DMS114 treated with DMSO at 0.1 percent for 48 hours (cell line): ENCODE results near the gene UNC5B.

Experiments used
- DNase-seq: peaks from one replicate; lab custom pipeline; 2025; ENCODE audit not compliant: unreplicated experiment; lab: John Stamatoyannopoulos, UW

The UNC5B gene

GRCh38 chr10:71280216-71280615 is 67.8 kb downstream of the UNC5B start:
- DNase-seq, result no peak

- no peak for DNase-seq
Observed at GRCh38 chr10:71280825-71281224, 68.5 kb downstream of the UNC5B start.

GRCh38 chr10:71281646-71282322 is 69.4 kb downstream of the UNC5B start:
- no peak for DNase-seq

- DNase-seq, result no peak
Observed at GRCh38 chr10:71282323-71282680, 69.9 kb downstream of the UNC5B start.

- DNase-seq, result no peak
Observed at GRCh38 chr10:71283410-71283809, 71.0 kb downstream of the UNC5B start.

DNA sequence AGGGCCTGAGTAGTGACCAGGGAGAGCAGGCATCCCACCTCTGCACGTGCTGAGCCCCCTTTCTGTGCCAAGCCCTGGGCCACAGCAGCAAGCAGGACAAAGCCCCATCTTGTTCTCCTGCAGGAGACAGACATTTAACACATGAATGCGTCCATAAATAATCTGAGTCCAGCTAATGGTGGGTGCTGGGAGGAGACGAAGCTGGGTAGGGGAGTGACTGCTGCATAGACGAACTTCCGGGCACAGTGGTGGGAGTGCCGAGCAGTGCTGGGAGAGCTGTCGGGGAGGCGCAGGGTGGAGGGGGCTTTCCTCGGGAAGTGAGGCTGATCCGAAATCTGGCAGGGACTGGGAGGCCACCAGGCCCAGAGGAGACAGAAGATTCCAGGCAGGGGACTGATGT is 71.5 kb downstream of the UNC5B start:
- no peak for DNase-seq

GRCh38 chr10:71284544-71285179 is 72.3 kb downstream of the UNC5B start:
- DNase-seq, result no peak

GRCh38 chr10:71285180-71285545 is 72.8 kb downstream of the UNC5B start:
- peak; percentile 17 for DNase-seq

GRCh38 chr10:71285986-71286385 is 73.6 kb downstream of the UNC5B start:
- no peak for DNase-seq

DNA sequence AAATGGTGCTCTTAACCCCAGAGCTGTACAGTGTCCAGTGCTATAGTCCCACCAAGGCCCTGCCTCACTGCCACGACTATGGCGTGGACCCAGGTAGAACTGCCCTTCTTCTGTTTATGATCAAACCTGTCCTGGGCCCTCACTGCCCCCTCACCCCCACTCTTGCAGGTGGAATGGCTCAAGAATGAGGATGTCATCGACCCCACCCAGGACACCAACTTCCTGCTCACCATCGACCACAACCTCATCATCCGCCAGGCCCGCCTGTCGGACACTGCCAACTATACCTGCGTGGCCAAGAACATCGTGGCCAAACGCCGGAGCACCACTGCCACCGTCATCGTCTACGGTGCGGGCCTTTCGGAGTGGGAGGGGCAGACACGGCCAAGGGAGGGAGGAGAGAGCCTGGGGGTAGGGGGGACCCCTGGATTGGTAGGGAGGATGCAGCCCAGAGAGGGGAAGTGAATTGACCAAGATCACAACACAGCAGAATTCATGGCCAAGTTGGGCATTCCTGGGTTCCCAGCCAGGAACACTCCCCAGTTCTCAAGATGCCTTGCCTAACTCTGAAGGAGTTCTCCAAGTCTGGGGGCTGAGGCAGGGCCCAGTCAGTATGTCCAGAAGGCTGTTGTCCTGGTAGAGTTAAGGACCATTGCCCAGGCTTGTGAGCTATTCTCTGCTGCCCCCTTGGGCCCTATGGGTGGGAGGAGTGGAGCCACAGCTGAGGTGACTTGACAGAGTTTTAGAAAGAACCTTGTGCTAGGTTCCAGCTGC is 74.3 kb downstream of the UNC5B start:
- no peak for DNase-seq

GRCh38 chr10:71287456-71287855 is 75.1 kb downstream of the UNC5B start:
- DNase-seq, result no peak

DNA sequence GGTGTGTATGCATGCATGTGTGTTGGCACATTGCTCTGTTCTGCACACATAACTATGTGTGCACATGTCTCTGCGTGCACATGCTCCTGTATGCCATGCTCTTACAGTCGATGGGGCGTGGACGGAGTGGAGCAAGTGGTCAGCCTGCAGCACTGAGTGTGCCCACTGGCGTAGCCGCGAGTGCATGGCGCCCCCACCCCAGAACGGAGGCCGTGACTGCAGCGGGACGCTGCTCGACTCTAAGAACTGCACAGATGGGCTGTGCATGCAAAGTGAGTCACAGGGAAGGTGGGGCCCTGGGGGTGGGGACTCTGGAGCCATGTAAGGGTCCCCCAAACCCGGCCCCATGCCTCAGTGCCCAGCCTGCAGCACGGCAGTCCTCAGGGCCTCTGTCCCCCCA is 76.1 kb downstream of the UNC5B start:
- no peak for DNase-seq

DNA sequence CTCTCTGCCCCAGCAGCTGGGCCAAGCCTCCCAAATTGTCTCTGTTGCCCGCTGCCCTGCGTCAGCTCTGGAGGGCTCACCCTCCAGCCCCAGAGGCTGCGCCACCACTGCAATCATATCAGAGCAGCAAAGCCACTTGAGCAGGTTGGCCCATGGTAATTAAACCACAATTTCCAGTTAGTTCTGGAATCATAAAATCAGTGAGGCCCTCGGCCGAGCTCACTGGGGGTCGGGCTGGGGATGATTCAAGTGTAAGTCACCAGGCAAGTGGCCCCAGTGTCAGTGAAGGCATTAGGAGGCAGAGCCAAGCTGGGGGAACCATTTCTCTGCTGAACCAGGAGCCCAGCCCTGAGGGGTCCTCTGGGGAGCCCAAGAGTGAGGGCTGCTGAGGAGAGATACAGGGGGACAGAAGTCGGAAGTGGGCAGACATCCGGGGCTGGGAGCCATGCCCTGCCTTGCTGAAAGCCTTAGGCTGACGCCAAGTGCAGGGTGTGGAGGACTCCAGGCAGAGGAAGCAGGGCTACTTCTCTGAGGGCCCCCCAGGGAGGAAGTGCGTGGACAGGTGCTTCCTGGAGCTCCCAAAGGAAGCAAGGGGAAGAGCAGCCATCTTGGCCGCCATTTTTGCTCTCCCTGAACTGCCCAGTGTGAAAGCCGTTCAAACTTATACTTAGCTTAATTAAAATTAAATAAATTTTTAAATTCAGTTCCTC is 77.2 kb downstream of the UNC5B start:
- no peak for DNase-seq

DNA sequence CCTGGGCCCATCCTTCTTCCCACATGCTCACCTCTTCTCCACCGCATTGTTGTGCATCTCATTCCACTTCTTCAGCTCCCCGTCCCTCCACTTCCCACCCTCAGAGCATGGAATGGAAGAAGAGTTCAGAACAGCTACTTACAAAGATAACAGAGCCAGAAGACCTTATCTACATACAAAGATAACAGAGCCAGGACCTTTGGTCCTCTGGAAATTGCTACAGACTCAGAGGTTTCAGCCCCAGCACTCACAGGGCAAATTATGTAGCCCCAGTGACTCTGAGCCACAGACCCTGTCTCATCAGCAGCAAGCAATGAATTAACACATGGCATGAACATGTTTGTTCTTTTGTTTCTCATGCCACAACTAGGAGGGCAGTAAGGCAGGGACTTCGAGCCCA is 78.0 kb downstream of the UNC5B start:
- no peak for DNase-seq

DNA sequence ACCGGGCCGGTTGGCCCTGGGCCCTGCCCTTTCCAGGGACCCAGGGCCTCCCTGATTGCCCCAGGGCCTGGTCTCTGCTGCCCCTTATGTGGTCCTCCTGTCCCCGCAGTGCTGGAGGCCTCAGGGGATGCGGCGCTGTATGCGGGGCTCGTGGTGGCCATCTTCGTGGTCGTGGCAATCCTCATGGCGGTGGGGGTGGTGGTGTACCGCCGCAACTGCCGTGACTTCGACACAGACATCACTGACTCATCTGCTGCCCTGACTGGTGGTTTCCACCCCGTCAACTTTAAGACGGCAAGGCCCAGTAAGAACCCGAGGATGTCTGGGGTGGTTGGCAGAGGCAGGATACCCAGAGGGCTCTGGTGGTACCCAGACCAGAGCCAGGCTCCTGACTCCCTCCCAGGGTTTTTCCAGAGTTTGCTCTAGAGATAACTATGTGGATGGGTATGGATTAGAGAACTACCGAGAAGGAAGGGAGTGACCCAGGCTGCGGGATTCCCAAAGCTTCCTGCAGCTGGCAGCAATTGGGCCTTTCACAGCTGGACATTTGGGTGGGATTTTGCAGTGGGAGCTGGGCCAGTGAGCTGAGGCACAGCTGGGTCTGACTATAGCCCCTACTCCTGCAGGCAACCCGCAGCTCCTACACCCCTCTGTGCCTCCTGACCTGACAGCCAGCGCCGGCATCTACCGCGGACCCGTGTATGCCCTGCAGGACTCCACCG is 78.6 kb downstream of the UNC5B start:
- DNase-seq, result no peak

DNA sequence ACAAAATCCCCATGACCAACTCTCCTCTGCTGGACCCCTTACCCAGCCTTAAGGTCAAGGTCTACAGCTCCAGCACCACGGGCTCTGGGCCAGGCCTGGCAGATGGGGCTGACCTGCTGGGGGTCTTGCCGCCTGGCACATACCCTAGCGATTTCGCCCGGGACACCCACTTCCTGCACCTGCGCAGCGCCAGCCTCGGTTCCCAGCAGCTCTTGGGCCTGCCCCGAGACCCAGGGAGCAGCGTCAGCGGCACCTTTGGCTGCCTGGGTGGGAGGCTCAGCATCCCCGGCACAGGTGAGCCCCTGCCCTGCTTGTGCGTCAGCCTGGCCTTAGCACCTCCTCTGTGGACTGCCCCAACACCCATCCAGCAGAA is 79.1 kb downstream of the UNC5B start:
- DNase-seq, result no peak

GRCh38 chr10:71292624-71293445 is 80.5 kb downstream of the UNC5B start:
- DNase-seq, result no peak

- no peak for DNase-seq
Observed at GRCh38 chr10:71293446-71294084, 81.2 kb downstream of the UNC5B start.

DNA sequence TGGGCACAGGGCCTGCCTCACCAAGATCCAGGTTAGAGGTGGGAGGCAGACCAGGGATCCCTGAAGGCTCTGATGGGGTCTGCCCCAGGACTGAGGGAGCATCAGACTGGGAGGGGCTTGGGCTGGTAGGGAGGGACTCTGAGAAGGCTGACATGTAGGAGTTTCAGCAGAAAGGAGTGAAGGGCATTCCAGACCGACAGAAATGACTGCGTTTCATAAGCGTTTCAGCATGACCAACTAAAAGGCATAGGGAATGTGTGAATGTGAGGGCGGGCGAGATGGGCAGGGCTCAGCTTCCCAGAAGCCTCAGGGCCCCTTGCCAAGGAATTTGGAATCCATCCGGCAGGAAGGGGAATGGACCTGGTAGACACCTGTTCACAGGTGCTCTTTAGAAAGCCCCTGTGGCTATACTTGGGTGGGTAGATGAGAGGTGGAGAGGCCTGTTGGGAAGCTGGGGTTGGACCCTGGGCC is 81.8 kb downstream of the UNC5B start:
- DNase-seq, result no peak

DNA sequence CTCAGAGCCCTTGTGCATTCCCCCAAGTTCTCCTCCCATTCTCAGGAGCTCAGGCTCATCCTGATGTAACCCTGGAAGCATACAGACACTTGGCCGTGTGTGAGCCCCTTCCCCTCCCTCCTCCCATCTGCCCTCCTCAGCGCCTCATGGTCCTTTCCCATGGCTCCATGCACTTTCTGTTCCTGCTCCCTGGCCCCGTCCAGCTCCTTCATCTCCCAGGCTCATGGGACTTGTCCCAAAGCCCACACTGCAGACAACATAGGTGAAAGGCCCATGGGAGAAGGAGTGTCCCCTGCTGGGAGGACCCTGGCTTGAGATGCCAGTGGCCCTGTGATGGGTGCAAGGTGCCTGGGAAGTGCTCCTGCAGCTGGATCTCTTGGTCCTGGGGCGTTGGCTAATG is 82.5 kb downstream of the UNC5B start:
- no peak for DNase-seq
